ENCODE measurements around the gene CCDC136. TPM values are rescaled to one million over a fixed set of nuclear protein-coding genes. Genes with fewer than 3 reads are reported as not detected.

Gene CCDC136
- total RNA-seq, 1 experiment from 2014 or later: 3.2 TPM

DNA sequence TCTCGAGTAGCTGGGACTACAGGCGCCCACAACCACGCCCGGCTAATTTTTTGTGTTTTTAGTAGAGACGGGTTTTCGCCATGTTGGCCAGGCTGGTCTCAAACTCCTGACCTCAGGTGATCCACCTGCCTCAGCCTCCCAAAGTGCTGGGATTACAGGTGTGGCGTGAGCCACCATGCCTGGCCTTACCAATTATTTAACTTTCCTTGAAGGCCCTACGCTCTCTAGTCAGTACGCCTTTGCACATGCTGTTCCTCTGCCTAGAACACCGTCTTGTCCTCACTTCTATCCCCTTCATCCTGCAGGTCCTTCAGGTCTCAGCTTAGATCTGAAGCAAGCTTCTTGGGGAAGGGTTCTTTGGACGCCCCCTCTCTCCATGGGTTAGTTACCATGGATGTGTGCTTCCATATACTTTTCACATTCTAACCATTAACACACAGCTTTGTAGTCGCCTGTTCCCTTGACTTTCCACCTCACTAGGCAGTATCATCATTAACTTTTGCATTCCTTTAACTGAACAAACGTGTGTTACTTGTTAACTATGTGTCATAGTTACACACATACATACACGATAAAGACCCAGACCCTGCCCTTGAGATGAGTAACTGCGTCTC lies 70.3 kb downstream of the CCDC136 start:
- DNase-seq (ENCODE audit: low read depth): no peak

DNA sequence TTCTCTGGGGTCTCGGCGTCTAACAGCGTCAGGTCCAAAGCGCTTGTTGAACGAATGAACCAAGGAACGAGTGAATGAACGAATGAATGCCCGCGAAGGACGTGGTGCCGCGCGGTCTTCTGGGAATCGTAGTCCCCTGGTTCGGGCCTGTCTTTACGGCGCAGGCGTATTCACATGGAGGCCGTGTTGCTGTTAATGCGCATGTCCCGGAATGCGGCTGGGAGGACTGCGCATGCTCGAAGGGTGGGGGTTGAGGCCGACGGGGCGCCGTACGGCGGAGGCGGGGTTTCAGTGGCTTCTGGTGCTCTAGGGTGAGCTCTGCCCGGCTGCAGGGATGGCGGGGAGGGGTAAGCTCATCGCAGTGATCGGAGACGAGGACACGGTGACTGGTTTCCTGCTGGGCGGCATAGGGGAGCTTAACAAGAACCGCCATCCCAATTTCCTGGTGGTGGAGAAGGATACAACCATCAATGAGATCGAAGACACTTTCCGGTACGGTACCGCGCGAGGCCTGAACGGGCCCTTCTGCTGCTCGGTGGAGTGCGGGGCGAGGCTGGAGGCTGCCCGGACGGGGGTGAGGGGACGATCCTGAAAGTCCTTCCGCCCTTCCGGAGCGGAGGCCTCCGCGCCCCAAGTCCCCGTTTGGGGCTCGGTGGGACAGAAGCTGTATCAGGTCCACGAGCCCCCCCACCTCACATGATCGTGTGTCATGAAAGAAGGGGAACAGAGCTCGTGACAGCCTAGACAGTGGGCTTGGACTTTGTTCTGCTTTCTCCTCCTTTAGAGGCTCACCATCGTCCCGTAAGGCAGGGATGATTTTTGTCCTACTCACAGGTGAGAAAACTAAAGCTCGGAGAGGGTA lies 71.0 kb downstream of the CCDC136 start, which contains the start of gene ATP6V1F:
ATP6V1F (plus strand) TSS at position 286 of the 862 bp plus-strand sequence; CDS start at position 335, 49 bp downstream.
- peak; percentile 98 for DNase-seq (ENCODE audit: low read depth)

DNA sequence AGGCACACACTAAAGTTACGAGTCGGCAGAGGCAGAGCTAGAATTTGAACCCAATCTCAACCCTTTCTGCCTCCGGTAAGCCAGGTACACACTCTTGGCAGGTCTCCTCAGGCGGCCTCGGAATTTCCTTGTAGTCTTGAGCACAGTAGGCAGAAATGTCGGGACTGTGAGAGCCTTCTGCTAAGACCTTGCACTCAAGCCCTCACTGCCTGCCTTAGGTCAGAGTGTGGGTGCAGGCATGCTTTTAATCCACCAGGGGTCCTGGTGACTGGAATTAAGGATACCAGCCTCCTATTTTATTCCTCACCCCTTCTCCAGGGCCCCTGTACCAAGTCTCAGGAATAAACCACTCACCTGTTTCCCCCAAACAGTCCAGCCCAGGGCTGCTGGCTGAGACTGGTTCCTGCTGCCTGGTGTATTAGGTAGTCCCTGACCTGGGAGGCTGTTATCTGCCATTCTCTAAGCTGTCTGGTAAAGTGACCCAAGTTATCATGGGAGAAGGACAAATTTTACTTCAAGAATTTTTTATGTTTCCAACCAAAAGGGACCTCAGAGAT lies 71.7 kb downstream of the CCDC136 start:
- DNase-seq (ENCODE audit: low read depth): peak; percentile 89

DNA sequence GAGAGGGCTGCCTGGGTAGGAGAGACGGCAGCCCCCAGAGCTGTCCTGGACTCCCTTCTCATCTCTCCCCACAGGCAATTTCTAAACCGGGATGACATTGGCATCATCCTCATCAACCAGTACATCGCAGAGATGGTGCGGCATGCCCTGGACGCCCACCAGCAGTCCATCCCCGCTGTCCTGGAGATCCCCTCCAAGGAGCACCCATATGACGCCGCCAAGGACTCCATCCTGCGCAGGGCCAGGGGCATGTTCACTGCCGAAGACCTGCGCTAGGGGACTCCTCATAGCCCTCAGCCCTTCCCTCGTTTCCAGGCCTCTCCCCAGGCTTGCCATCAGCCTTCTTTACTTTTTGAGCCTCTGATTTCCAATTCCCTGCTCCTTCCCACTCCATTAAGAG lies 73.5 kb downstream of the CCDC136 start:
- no peak for DNase-seq (ENCODE audit: low read depth)

DNA sequence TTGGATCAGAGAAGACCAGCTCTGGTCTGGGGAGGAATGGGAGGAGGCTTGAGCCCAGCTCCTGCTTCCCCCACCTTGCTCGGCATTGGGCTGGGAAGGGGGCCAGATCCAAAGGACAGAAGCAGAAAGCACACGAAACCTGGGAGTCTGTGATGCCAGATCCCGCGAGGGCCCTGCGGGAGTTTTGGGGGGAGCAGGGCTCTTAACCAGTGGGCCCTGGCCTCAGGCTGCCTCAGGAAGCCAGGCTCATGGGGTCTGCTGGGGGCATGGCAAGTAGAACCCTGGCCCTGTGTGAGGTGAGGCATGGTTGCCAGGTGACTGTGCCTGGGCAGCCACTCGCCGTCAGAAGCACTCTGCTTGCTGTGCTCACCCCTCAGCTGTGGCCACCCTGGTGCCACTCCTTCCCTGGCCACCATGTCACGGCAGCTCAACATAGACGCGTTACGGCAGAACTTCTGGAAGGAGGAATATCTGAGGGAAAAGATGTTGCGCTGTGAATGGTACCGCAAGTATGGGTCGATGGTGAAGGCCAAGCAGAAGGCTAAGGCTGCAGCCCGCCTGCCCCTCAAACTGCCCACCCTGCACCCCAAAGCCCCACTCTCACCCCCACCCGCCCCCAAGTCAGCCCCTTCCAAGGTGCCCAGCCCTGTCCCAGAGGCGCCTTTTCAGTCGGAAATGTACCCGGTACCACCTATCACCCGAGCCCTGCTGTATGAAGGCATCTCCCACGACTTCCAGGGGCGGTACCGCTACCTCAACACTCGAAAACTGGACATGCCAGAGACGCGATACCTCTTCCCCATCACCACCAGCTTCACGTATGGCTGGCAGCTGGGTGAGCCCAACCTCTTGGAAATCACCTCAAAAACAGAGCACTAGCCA lies 74.5 kb downstream of the CCDC136 start:
- no peak for DNase-seq (ENCODE audit: low read depth)

DNA sequence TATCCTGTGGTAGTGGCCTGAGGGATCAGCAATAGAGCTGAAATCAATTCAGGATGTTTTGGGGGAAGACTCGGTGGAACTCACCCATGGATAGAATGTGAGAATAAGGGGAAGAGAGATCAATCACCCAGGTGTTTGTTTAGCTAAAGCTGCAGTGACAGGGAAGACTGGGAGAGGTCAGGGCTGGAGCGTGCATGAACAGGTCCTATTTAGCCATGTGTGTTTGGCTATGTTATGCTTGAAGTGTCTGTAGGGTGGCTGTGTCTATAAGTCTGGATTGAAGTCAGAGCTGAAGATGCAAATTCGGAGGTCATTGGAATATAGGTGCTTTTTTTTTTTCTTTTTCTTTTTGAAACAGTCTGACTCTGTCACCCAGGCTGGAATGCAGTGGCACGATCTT lies 75.5 kb downstream of the CCDC136 start:
- no peak for DNase-seq (ENCODE audit: low read depth)

DNA sequence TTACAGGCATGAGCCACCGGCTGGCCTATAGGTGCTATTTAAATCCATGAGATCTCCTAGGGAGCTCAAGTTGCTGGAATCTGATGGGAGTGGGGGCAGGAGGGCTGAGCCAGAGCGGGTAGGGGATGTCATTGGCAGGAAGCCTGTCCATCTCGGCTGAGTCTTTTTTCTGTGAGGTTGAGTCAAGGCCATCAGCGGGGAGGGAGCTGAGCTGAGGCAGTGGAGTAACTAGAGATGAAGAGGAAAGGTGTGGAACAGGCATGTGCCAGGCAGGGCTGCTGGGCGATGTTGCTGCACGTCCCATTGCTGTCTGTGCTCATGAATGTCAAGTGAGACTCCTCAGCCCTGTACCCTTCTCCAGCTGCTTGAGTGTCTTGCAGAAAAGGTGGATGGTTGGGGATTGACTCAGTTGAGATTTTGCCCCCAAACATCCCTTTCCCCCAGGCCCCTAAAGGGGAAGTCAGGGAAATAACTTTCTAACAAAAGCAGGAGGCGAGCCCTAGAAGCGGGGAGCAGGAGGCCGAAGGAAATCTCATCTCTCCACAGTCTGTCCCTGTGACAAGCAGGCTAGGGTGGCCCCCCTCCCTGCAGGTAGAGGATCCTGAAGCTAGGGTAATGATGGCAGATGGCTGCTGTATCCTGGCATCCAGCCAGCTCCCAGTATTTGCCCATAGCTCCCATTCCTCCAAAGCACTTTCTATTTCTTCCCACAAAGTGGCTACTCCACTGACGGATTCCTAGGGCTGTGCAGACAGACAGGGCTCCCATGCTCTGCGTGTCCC lies 76.3 kb downstream of the CCDC136 start:
- no peak for DNase-seq (ENCODE audit: low read depth)

DNA sequence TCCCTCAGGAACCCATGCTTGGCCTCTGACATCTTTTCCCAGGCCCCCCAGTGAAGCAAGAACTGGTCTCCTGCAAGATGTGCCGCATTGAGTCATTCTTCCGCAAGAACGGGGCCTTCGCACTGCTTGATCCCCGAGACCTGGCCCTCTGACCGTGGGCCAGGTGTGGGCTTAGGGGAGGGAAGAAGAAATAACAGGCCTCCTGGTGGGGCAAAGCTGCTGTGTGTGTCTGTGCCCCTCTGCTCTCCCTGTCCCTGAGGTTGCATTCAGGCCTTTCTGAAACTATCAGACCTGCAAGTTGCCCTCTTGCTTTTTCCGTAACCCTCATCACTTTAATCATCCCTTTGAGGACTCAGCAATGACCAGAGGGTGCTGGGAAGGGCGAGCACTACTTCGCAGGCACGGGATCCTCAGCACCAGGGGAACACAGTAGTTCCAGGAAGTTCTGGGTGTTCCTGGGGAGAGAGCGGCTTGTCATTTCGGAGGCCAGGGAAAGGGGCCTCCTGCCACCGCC lies 76.9 kb downstream of the CCDC136 start:
- no peak for DNase-seq (ENCODE audit: low read depth)

DNA sequence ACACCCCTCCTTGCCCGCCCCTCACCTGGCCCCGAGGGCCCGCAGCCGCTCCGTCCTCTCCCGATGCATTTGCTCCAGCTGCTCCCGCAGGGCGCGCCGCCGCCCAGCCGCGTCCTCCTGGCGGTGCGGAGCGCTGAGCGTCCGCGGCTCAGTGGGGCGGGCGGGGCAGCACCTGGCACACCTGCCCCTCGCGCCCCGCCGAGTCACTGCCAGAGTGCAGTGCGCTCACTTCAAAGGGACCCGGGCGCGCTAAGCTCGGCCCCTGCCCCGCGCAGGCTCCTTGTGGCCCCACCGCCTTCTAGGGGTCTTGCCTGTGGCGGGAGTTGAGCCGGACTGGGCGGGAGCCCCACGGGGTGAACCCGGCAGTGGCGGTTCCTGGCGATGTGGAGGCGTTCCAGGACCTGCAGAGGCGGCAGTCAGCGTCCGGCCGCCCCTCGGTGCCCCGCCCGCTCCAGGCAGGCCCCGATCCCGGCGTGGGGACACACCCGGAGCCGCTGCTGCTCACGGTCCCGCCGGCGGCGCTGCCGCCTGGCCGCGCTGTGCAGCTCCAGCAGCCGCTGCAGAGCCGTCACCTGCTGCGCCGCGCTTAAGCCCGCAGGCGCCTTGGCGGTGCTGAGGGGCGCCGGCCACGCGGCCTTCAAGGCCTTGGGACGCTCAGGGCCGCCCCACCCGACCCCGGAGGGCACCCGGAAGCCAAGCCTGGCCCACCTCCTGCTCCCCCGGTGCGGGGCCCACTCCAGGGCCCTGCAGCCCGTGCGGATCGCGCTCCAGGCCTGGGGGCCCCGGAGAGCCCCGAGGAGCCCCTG lies 77.6 kb downstream of the CCDC136 start:
- DNase-seq (ENCODE audit: low read depth): no peak

DNA sequence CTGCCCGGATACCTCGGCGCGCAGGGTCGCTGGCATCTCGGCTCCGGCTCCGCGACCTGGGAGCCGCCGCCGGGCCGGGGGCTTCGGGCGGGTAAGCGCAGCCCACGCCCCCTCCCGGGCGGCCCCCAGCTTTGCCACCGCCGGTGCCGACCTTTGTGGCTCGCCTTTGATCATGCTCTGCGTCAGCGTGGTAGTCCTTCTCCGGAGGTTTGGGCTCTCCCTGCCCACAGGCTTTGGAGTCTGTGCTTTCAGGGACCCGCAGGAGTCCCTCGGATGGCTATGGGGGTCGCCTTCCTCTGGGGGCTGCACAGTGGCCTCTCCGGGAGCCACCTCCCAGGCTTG lies 78.1 kb downstream of the CCDC136 start:
- DNase-seq (ENCODE audit: low read depth): no peak

DNA sequence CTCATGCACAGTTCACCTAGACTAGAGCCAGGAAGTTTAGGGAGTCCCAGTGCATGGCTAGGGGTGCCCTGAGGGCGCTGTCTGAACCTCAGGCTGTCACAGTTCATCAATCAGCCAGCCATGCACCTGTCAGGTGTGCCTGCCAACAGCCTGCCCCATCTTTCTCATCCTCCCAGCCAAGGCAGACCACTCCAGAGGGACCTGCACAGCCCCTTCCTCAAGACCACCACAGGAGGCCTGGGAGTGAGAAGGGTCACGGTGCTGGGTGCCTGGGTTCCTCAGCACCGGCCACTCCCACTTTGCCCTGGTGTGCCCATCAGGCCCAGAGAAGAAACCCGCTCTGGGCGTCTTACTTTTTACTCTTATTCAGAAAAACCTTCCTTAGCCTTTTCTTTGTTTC lies 79.3 kb downstream of the CCDC136 start:
- DNase-seq (ENCODE audit: low read depth): no peak

Other genes starting within 250 kb of the CCDC136 start
- gene GARIN1A, start 119.7 kb upstream of the CCDC136 start, total RNA-seq (2014; rRNA removed): 0.63 and 0.90 TPM in 2 replicates
- 841 and 886 TPM in 2 replicates for gene CALU, start 52.6 kb upstream of the CCDC136 start, total RNA-seq (2014; rRNA removed)
- 1.7 and 2.1 TPM in 2 replicates for gene OPN1SW, start 16.2 kb upstream of the CCDC136 start, total RNA-seq (2014; rRNA removed)
- gene FLNC, start 38.4 kb downstream of the CCDC136 start, total RNA-seq (2014; rRNA removed): 215 and 254 TPM in 2 replicates
- 211 and 226 TPM in 2 replicates for gene ATP6V1F, start 70.9 kb downstream of the CCDC136 start, total RNA-seq (2014; rRNA removed)
- 0.13 TPM in 1 of 2 replicates, not detected in the other for gene KCP, start 118.7 kb downstream of the CCDC136 start, total RNA-seq (2014; rRNA removed)
- gene IRF5, start 146.0 kb downstream of the CCDC136 start, total RNA-seq (2014; rRNA removed): 0.19 and 0.75 TPM in 2 replicates

All from LHCN-M2 (cell line).